Activated naive CD8-positive, alpha-beta T cell treated with anti-CD3 and anti-CD28 coated beads, Interleukin-2, amount 50 U/mL, for 16 hours (primary cell): ENCODE results near the gene NHP2.

Source experiments
- DNase-seq: peaks from one replicate; pipeline ENCODE4 v3.0.0-alpha.2; 2020; ENCODE audit warnings: low read depth, low spot score

The NHP2 gene

DNA sequence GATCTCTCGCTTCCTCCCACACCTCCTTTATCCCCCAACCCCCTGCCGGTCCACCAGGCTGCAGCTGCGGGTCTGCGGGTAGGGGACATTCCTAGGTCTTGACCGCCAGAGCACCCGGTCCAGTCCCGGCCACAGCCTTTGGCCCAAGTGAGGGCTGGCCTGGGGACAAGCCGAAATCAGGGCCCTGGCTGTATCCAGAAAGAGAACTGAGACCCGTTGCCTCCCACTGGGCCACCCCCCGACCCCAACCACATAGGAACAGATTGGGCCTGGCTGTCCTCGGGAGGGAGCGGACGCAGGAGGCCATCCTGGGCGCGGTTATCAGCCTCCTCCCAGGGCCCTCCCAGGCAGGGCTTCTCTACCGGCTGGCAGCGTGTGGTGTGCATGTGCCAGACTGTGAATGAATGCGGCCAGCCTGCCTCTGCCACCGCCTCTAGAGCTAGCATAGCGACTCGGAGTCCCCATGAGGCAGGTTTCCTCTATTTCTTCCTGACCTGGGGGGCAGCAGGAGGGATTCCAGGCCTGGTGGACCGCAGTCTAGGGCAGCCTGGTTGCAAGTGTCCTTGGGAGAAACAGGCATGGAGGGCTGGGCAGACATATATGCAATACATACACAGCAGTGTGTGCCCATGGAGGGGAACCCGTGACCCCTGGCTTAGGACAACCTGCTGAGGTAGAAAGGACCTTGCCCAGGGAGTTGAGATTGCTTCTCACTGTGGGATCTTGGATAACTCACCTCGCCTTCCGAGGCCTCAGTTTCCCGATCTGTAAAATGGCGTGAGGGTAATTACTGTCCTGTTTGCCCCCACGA lies 39.2 kb downstream of the NHP2 start:
- no peak for DNase-seq

DNA sequence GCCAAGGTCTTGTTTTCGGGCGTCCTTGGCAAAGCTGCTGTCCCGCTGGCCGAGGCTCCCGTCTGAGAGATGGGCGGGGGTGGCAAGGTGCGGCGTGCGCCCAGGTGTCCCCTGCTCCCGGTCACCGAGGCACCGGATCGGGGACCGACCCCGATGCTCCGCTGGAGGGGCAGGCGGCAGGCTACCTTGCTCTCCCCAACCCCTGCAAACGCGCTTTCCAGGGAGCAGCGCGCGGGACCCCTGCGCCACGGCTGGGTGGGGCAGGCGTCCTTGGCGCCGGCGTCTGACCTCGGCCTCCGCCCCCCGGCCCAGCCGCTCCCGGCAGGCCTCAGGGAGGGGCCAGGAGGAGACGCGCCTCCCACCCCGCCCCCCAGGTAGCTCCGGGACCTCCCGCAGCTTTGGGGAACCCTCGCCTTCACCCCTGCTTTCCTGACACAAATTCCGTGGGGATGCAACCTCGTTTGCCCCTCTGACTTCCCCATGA lies 39.8 kb downstream of the NHP2 start:
- no peak for DNase-seq

DNA sequence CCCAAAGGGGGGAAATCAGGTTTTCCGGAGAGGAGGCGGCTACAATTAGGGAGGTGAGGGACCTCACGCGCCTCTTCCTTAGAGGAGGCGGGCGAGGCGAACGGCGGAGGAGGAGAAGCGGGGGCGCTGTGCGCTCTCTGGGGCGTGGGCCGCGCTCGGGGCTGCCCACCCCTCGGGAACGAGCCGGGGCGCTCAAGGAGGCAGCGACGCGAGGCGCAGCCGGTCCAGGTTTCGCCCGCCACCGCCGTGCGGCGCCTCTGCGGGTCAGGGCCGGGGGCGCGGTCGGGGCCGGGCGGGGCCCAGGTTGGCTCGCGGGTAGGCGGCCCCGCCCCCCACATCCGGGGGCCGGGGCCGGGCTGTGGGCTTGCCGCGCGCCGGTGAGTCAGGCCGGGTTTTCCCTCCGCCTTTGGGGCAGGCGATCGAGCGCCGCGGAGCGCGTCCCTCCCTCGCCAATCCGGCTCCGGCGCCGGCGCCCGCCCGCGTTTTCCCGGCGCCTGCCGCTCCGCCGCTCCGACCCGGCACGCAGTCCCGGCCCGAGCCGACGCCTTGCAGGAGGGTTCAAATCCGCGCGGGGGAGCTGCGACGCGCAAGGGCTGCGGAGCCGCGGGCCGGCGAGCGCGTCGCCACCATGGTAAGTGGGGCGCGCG lies 40.4 kb downstream of the NHP2 start, which contains the start of gene N4BP3:
TSS of gene N4BP3 (plus strand) at position 392 of the 647 bp plus-strand sequence. CDS start 6,052 bp downstream, outside the sequence.
- peak; percentile 58 for DNase-seq

DNA sequence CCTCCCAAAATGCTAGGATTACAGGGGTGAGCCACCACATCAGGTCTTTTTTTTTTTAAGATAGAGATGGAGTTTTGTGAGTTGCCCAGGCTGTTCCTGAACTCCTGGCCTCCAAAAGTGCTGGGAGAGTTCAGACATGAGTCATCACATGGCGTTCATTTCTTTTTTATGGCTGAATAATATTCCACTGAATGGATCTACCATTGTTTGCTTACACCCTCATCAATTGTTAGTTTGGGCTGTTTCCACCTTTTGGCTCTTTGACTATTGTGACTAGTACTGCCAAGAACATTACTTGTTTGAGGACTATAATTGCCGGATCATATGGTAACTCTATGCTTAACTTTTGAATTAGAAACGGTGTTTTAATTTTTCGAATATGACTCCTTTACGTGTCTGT lies 41.1 kb downstream of the NHP2 start:
- no peak for DNase-seq

DNA sequence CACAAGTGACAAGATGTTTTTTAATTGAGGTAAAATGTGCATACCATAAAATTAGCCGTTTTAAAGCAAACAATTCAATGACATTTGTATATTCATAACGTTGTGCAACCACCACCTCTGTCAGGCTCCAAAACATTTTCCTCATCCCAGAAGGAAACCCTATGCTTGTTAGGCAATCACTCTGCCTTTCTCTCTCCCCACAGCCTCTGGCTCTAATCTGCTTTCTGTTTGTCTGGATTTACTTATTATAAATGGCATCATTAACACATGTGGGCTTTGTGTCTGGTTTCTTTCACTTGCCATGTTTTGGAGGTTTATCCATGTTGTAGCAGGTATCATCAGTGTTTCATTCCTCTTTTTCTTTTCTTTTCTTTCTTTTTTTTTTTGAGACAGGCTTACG lies 41.8 kb downstream of the NHP2 start:
- no peak for DNase-seq

DNA sequence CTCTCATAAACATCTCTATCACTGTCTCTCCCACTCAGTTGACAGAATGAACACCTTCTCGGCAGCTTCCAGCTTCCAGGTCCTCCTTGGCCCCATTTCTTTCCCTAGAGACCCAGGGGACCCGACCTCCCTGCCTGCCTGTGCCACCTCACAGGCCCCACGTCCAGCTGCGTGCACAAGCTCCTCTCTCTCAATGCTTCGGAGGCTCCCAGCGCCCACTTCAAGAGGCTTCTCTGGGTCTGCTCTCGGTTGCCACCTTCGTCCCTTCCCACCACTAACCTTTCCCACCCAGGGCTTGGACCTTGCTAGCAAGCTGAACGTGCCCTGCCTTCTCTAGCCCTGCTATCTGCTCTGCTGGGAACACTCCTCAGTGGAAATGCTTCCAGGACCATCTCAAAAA lies 43.2 kb downstream of the NHP2 start:
- DNase-seq, result no peak

DNA sequence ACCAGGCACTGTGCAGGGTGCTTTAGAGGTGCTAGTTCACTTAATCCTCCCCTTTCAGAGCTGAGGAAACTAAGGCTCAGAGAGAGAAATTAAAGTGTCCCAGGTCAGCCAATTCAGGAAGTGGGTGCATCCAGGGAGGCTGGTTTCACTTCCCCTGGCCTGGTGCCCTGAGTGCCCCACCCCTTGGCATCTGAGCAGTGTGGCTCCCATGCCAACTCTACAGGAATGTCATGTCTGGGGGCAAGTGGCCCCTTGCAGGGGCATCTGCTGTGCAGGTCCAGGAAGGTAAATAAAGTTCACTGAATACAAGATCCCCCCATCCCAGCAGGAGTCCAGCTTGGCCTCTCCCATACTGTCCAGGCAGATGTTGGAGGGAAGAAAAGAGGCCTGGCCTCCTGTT lies 44.7 kb downstream of the NHP2 start:
- no peak for DNase-seq

DNA sequence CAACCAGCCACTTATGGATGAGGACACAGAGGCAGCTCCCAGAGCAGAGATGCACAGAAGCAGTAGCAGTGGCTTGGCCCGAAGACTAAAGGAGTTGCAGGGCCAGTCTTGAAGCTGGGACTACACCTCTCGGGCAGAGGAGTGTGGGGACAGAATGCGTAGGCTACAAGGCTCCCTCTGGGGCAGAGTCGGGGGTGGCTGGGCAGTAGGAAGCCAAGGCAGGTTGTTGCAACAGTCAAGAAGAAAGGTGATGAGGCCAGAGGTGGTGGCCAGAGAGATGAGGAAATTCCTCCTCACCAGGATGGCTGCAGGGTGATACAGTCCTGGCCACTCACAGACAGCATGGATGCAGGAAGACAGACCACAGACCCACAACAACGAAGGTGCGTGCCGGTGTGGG lies 45.2 kb downstream of the NHP2 start:
- DNase-seq, result no peak

DNA sequence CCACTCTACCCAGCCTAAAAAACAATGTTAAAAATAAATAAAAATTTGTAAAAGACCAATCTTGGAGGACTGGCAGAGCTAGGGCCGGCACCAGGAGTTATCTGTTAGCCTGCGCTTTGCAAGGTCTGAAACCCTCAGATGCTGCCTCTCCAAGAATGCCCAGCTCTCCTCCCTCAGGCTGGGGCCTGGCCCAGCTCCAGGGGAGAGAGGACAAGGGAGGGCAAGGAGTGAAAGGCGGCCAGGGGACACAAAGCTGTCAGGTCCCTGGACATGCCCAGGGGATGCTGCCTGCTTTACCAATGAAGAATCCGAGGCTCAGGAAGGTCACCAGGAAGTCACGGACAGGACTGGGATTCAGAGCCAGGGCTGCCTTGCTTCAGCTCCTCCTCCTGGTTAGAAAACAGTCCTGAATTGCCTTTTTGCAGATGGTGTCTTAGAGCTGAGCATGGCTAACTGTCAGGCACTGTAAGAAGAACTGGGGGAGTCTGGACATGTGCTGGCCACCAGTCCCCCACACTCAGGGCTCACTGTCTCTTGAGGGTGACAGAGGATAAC lies 45.9 kb downstream of the NHP2 start:
- DNase-seq, result no peak

DNA sequence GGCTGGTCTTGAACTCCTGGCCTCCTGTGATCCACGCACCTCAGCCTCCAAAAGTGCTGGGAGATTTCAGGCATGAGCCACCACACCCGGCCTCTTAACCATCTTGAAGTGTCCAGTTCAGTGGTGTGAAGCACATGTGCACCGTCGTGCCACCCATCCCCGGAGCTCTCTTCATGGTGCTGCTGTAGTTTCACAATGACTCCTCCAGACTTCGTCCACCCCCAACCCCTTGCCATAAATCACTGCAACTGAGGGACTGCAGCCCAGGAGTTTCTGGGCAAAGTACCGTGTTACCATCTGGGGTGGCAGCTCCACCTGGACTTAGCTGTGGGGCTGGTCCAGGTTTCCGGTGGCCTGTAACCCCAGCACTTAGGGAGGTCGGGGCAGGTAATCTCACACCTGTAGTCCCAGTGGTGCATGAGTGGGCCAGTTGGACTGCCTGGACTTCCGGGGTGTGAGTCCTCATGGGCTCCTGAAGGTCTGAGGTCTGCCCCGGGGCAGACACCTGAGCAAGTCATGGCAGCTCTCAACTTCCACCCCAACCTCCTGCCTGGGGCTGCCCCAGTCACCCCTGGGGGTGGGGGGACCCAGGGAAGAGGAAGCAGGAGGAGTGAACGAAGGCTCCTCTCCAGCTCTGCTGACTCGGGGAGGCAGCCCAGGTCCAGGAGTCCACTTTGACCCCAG lies 47.0 kb downstream of the NHP2 start:
- DNase-seq, result no peak

DNA sequence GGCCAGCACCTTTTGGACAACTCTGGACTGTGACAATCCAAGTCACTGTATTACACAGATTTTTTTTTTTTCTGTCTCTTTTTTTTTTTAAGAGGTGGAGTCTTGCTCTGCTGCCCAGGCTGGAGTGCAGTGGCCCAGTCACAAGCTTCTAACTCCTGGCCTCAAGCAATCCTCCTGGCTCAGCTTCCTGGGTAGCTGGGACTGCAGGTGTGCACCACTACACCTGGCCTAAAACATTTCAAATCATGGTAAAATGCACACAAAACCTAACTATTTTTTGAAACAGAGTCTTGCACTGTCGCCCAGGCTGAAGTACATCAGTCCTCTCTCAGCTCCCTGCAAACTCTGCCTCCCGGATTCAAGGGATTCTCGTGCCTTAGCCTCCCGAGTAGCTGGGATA lies 47.6 kb downstream of the NHP2 start:
- DNase-seq, result no peak

DNA sequence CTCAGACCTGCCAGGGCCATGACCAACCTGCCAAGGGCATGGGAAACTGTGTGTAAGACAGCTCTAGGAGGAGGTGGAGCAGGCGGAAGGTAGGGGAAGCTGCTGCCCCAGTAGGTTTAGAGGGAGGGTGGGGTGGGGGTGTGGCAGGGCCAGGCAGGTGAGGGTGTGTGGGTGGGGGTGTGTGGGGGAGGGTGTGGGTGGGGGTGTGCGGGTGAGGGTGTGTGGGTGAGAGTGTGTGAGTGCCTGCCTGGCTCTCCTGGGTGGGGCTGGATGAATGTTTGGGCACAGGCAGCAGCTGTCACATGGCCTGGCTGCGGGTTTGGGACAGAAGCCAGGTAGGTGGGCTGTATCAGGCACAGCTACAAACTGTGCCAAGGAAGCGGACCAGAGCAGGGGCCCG lies 49.2 kb downstream of the NHP2 start:
- DNase-seq, result no peak

DNA sequence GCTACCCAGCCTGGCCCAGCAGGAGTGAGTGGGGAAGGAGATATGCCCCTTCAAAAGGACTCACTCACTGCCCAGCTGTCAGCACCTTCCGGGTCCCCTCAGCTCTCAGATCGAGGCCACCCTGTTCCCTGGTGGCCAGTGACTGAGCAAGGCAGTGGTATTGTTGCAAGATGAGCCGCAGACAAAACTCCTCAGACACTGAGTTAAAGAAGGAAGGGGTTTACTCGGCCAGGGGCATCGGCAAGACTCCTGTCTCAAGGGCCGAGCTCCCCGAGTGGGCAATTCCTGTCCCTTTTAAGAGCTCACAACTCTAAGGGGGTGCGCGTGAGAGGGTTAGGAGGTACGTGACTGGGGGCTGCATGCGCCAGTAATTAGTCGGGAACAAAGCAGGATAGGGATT lies 50.1 kb downstream of the NHP2 start:
- DNase-seq, result no peak
